ENCODE measurements around the gene USP46.

The USP46 gene

DNA sequence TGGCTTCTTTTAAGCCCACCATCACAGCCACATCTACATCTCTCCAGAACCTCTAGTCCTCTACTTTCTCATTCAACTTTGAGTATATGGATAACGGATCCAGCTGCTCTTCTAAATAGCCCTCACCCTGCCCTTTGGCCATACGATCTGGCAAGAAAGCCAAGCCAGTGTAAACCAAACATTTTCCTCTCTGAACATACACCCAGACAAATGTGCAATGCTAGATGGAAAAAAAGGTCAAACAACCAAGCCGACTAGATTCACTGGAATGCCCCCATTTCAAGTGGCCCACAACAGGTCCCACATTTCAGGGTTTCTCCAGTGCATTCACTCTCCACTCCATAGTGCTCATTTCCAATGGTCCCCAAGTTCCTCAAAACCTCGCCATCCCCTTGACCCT, 24.0 kb downstream of the USP46 start:
- no peaks in the 10 kb centered on the region for H3K4me1 ChIP-seq (ENCODE audit: control insufficient read depth, insufficient read depth, low read length)
- H3K9me3 ChIP-seq (ENCODE audit: control insufficient read depth, low read length): no peaks in the 10 kb centered on the region
- no peak overlapping the region for H3K9ac ChIP-seq (ENCODE audit: low read length)
- no peaks in the 10 kb centered on the region for H3K36me3 ChIP-seq (ENCODE audit: control insufficient read depth, insufficient read depth, low read length)
- H3K4me3 ChIP-seq (ENCODE audit: low read length): no peak overlapping the region
- H3K27me3 ChIP-seq (ENCODE audit: control insufficient read depth, insufficient read depth, low read length): no peaks in the 10 kb centered on the region

DNA sequence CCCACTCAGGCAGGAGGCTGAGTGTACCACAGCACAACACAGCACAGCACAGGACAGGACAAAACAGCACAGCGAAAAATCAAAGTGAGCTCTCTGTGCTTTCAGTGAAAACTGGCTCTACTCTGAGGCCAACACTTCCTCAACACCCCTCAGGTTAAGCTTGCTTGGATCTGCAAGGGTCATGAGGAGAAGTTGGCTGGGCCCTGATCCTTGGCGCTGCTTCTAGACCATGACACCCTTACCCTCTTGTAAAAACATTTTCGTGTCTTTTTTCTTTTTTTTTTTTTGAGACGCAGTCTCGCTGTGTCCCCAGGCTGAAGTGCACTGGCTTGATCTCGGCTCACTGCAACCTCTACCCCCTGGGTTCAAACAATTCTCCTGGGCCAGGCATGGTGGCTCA, 25.3 kb downstream of the USP46 start:
- no peak overlapping the region for H3K4me3 ChIP-seq (ENCODE audit: low read length)
- H3K4me1 ChIP-seq (ENCODE audit: control insufficient read depth, insufficient read depth, low read length): no peaks in the 10 kb centered on the region
- no peak overlapping the region for H3K9ac ChIP-seq (ENCODE audit: low read length)

DNA sequence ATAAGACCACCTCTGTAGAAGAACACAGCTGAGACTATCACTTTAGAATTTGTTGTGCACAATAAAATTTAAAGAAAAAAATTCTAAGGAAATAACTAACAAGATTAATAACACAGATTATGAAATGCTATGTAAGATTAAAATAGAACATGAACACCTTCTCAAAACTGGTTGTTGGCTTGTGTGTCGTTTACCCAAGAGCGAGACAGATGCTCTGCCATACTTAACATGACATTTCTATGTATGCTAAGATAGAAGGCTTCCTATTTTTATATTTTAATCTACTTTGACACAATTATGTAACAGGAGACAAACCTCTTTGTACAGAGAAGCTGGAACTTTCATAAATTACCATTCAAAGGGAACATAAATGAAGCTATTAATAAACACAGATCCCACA, 30.1 kb downstream of the USP46 start:
- Histone ChIP-seq H3K9me3 (ENCODE audit: control insufficient read depth, low read length) (no peaks in the 10 kb centered on the region), H3K4me3 (ENCODE audit: low read length) (no peak overlapping the region), H3K9ac (ENCODE audit: low read length) (no peak overlapping the region), H3K36me3 (ENCODE audit: control insufficient read depth, insufficient read depth, low read length) (no peaks in the 10 kb centered on the region), H3K27me3 (ENCODE audit: control insufficient read depth, insufficient read depth, low read length) (no peaks in the 10 kb centered on the region), H3K4me1 (ENCODE audit: control insufficient read depth, insufficient read depth, low read length) (no peaks in the 10 kb centered on the region)

More for the DNA sequence above, 25.3 kb downstream of the USP46 start:
- H3K36me3 ChIP-seq (ENCODE audit: control insufficient read depth, insufficient read depth, low read length): no peaks in the 10 kb centered on the region
- no peaks in the 10 kb centered on the region for H3K27me3 ChIP-seq (ENCODE audit: control insufficient read depth, insufficient read depth, low read length)
- no peaks in the 10 kb centered on the region for H3K9me3 ChIP-seq (ENCODE audit: control insufficient read depth, low read length)

DNA sequence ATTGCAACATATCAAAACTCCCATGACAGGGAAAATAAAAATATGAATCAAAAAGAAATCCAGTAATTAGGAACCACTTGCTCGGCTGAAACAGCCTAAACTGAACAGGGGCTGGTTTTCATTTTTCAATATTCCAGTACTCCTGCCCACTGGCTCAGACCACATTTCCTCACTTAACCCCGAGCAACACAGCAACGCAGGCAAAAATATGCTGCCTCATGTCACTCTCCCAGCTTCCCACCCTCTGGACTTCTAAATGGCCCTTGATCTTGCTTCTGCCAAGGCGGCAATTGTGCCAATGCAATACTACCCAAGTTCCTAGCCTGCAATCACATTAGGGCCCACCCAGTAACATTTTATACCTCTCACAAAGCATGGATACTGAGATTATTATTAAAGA, 30.6 kb downstream of the USP46 start:
- H3K4me3 ChIP-seq (ENCODE audit: low read length): no peak overlapping the region
- no peaks in the 10 kb centered on the region for H3K36me3 ChIP-seq (ENCODE audit: control insufficient read depth, insufficient read depth, low read length)
- no peaks in the 10 kb centered on the region for H3K27me3 ChIP-seq (ENCODE audit: control insufficient read depth, insufficient read depth, low read length)
- no peaks in the 10 kb centered on the region for H3K4me1 ChIP-seq (ENCODE audit: control insufficient read depth, insufficient read depth, low read length)
- no peak overlapping the region for H3K9ac ChIP-seq (ENCODE audit: low read length)
- H3K9me3 ChIP-seq (ENCODE audit: control insufficient read depth, low read length): no peaks in the 10 kb centered on the region

DNA sequence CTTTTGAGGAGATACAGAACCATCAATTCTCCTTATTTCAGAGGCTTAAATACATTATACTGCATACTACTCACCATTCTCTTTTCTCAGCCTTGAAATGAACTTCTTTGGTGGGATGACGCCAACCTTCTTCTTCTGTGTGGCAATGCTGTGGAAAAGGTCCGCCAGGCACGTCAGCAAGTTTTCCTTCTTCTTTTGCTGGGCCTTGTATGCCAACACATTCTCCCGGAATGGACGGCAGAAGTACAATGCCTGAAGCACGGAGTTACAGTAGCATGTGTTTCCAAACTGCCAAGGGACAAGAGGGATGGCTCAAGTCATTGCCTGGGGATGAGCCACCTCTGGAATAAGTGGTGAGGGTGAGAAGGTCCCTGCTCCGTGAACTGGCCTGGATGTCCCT, 31.2 kb downstream of the USP46 start:
- H3K4me1 ChIP-seq (ENCODE audit: control insufficient read depth, insufficient read depth, low read length): no peaks in the 10 kb centered on the region
- no peak overlapping the region for H3K9ac ChIP-seq (ENCODE audit: low read length)
- H3K27me3 ChIP-seq (ENCODE audit: control insufficient read depth, insufficient read depth, low read length): no peaks in the 10 kb centered on the region
- H3K9me3 ChIP-seq (ENCODE audit: control insufficient read depth, low read length): no peaks in the 10 kb centered on the region
- H3K36me3 ChIP-seq (ENCODE audit: control insufficient read depth, insufficient read depth, low read length): peaks cover 1% of the 10 kb centered on the region
- no peak overlapping the region for H3K4me3 ChIP-seq (ENCODE audit: low read length)

DNA sequence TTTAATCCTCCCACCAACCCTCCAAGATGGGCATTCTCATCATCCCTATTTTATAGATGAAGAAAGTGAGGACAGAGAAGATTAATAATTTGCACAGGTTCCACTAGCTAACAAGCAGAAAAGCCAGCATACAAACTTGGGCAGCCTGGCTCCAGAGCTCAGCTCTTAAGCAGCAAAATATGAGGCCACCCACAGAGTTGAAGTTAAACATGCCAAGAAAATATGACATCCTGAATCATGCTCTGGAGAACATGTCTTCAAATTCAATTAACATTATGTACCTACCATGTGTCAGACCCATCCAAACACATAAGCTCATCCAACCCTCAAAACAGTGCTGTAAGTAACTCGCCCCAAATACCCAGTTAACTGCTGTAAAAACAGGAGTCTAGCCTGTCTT, 33.9 kb downstream of the USP46 start:
- Histone ChIP-seq H3K4me3 (ENCODE audit: low read length) (no peak overlapping the region), H3K4me1 (ENCODE audit: control insufficient read depth, insufficient read depth, low read length) (no peaks in the 10 kb centered on the region), H3K36me3 (ENCODE audit: control insufficient read depth, insufficient read depth, low read length) (peaks cover 5% of the 10 kb centered on the region), H3K9me3 (ENCODE audit: control insufficient read depth, low read length) (no peaks in the 10 kb centered on the region), H3K27me3 (ENCODE audit: control insufficient read depth, insufficient read depth, low read length) (no peaks in the 10 kb centered on the region), H3K9ac (ENCODE audit: low read length) (no peak overlapping the region)

DNA sequence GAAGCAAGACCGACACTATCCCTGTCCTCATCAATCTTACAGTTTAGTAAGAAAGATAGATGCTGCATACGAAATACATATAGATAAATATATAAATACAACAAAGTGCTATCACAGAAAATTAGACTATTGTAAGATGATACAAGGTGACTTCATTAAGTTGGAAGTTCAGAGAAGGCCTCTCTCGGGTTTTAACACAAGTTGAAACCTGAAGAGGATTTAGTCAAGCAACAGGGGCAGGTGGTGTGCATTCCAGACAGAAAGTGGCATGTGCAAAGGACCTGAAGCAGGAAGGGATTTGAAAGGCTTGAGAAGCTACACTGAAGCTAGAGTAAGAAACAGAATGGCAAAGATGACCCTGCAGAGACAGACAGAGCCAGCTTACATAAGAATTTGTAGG, 36.5 kb downstream of the USP46 start:
- H3K4me3 ChIP-seq (ENCODE audit: low read length): no peak overlapping the region
- H3K4me1 ChIP-seq (ENCODE audit: control insufficient read depth, insufficient read depth, low read length): no peaks in the 10 kb centered on the region
- no peaks in the 10 kb centered on the region for H3K9me3 ChIP-seq (ENCODE audit: control insufficient read depth, low read length)
- no peaks in the 10 kb centered on the region for H3K27me3 ChIP-seq (ENCODE audit: control insufficient read depth, insufficient read depth, low read length)
- no peak overlapping the region for H3K9ac ChIP-seq (ENCODE audit: low read length)
- peaks cover 5% of the 10 kb centered on the region for H3K36me3 ChIP-seq (ENCODE audit: control insufficient read depth, insufficient read depth, low read length)

DNA sequence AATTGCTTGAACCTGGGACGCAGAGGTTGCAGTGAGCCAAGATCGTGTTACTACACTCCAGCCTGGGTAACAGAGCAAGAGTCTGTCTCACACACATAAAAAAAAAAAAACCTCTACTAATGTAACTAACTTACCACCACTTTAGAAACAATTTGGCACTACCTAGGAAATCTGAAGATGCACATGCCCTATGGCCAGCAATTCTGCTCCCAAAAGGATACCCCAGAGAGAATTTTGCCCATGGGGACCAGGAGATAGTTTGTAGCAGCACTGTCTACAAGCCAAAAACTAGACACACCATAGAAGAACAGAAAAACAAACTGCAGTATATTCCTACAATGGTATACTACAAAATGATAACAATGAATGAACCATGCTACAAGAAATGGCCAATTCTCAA, 37.5 kb downstream of the USP46 start:
- H3K27me3 ChIP-seq (ENCODE audit: control insufficient read depth, insufficient read depth, low read length): no peaks in the 10 kb centered on the region
- H3K9me3 ChIP-seq (ENCODE audit: control insufficient read depth, low read length): no peaks in the 10 kb centered on the region
- H3K9ac ChIP-seq (ENCODE audit: low read length): no peak overlapping the region
- H3K4me1 ChIP-seq (ENCODE audit: control insufficient read depth, insufficient read depth, low read length): no peaks in the 10 kb centered on the region
- peaks cover 5% of the 10 kb centered on the region for H3K36me3 ChIP-seq (ENCODE audit: control insufficient read depth, insufficient read depth, low read length)
- H3K4me3 ChIP-seq (ENCODE audit: low read length): no peak overlapping the region

DNA sequence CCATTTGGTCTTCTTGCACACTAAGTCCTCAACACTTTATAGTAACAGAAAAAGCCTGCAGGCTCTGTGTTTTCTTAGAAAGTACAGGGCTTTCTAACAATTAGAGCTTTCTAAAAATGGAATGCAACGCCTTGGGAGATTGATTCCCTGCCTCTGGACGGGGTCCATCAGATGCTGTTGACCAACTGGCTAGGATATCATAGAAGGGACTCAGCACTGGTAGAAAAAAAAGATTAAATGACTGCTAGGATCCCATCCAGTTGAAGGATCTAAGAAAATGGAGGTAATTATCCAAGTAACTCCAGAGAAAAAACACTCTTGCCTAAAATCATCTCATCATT, 39.5 kb downstream of the USP46 start:
- Histone ChIP-seq H3K36me3 (ENCODE audit: control insufficient read depth, insufficient read depth, low read length) (peaks cover 5% of the 10 kb centered on the region), H3K9me3 (ENCODE audit: control insufficient read depth, low read length) (no peaks in the 10 kb centered on the region), H3K27me3 (ENCODE audit: control insufficient read depth, insufficient read depth, low read length) (no peaks in the 10 kb centered on the region), H3K9ac (ENCODE audit: low read length) (no peak overlapping the region), H3K4me3 (ENCODE audit: low read length) (no peak overlapping the region), H3K4me1 (ENCODE audit: control insufficient read depth, insufficient read depth, low read length) (no peaks in the 10 kb centered on the region)

DNA sequence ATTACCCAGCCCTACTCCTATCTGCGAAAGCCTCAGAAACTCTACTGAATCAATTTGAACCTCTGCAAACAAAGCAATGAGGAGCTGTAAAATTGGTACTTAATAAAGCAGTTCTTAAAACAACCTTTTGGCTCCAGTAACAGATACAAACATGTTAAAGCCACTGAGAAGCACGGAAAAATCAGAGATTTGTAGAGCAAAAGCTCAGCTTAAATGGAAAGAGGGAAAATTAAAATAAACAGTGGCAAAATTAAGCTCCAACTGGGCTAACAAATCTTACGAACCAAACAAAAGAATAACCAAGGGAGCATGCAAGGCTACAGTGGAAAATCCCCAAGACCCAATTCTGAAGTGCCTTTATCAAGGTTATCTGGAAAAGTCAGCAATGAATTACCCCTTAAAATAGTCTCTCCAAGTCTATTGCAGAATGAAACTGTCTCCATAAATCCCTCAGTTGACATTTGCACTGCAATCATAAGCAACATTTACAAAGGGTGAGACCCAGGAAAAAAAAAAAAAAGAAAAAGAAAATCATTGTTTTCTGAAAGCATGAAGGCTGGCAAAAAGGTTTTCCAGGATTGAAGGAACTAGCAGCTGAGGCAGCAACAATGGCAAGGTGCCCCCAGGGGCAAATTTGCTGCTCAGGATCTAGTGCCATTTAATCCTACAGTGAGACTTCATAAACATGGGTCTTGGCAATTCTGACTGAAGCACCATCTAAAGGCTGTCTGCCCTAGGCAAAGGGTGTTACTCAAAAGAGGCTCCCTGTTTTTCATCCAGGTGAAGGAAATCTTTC, 40.1 kb downstream of the USP46 start:
- Histone ChIP-seq H3K9me3 (ENCODE audit: control insufficient read depth, low read length) (no peaks in the 10 kb centered on the region), H3K9ac (ENCODE audit: low read length) (no peak overlapping the region), H3K4me3 (ENCODE audit: low read length) (no peak overlapping the region), H3K27me3 (ENCODE audit: control insufficient read depth, insufficient read depth, low read length) (no peaks in the 10 kb centered on the region), H3K36me3 (ENCODE audit: control insufficient read depth, insufficient read depth, low read length) (peaks cover 5% of the 10 kb centered on the region), H3K4me1 (ENCODE audit: control insufficient read depth, insufficient read depth, low read length) (no peaks in the 10 kb centered on the region)

DNA sequence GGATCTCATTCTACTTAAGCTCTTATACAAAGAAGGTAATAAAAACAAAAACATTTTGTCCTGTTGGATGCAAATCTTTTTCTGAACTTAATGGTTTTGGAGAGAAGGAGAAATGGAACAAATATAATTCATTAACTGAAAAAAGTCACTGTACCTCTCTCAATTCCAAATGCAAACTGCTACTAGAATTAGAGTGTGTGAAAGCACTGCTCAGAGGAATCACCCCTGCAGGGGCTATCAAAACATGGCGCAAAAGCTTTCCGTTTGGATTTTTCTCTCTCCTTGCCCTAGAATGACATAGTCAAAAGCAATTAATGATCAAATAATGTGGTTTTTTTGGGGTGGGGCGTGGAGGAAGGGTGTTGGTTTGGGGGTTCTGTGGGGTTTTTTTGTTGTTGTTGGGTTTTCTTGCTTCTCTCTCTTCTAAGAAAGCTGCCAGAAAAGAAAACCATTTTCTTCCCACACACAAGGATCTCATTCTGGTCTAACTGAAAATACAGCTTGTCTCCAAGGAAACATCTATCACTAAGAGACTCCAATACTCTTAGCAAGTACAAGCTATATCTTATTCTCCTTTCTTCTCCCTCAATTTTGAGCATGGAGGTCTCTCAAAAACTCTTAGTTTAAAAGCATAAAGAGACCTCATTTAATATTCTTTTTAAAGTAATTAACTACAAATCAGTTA, 41.6 kb downstream of the USP46 start:
- no peaks in the 10 kb centered on the region for H3K4me1 ChIP-seq (ENCODE audit: control insufficient read depth, insufficient read depth, low read length)
- no peaks in the 10 kb centered on the region for H3K27me3 ChIP-seq (ENCODE audit: control insufficient read depth, insufficient read depth, low read length)
- no peaks in the 10 kb centered on the region for H3K9me3 ChIP-seq (ENCODE audit: control insufficient read depth, low read length)
- H3K9ac ChIP-seq (ENCODE audit: low read length): no peak overlapping the region
- no peaks in the 10 kb centered on the region for H3K36me3 ChIP-seq (ENCODE audit: control insufficient read depth, insufficient read depth, low read length)
- no peak overlapping the region for H3K4me3 ChIP-seq (ENCODE audit: low read length)

DNA sequence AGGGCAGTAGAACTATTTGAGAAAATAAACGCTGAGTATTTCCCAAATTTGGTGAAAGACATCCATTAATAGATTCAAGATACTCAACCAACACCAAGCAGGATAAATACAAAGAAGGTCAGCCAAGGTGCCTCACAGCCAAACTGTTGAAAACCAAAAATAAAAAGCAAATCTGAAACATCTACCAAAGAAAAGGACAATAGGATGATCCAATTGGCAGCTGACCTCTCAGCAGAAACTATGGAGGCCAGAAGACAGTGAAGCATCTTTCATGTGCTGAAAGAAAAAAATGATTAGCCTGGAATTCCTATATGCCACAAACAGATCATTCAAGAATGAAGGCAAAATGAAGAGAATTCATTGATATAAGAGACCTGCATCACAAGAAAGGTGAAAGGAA, 44.9 kb downstream of the USP46 start:
- no peaks in the 10 kb centered on the region for H3K36me3 ChIP-seq (ENCODE audit: control insufficient read depth, insufficient read depth, low read length)
- no peak overlapping the region for H3K9ac ChIP-seq (ENCODE audit: low read length)
- no peaks in the 10 kb centered on the region for H3K4me1 ChIP-seq (ENCODE audit: control insufficient read depth, insufficient read depth, low read length)
- H3K27me3 ChIP-seq (ENCODE audit: control insufficient read depth, insufficient read depth, low read length): no peaks in the 10 kb centered on the region
- H3K9me3 ChIP-seq (ENCODE audit: control insufficient read depth, low read length): no peaks in the 10 kb centered on the region
- H3K4me3 ChIP-seq (ENCODE audit: low read length): no peak overlapping the region

All from mucosa of stomach (tissue), 1 donor.